GM23338 (cell line): ENCODE measurements around the gene CEP85. TPM values are rescaled to one million over a fixed set of nuclear protein-coding genes. Genes with fewer than 3 reads are reported as not detected.

Source experiments
- ATAC-seq: fragments of 200-7000 bp; cut with Tn5 transposase; 3 replicates; pipeline ENCODE4 v1.9.1; 2020
- DNase-seq: peaks from one replicate; pipeline ENCODE4 v3.0.0-alpha.2; 2015; ENCODE audit warnings: low spot score
- H2AFZ ChIP-seq: fragments of 200-600 bp; sonication (generic); 2 replicates; pipeline ENCODE4 v1.8.0; 2016; ENCODE audit warnings: antibody characterized with exemption, mild to moderate bottlenecking, moderate library complexity
- H3F3A ChIP-seq: fragments of 200-600 bp; sonication (generic); replicated peaks from 2 replicates; pipeline ENCODE4 v1.8.0; 2017; ENCODE audit warnings: antibody characterized with exemption, mixed run types, low read depth
- H3K27ac ChIP-seq: fragments of 200-600 bp; sonication (generic); 2 replicates; pipeline ENCODE4 v1.6.1; 2016; ENCODE audit warnings: low read depth
- H3K27me3 ChIP-seq: fragments of 200-600 bp; sonication (generic); 2 replicates; pipeline ENCODE4 v1.8.0; 2016; ENCODE audit warnings: mild to moderate bottlenecking, mixed run types, moderate library complexity; ENCODE audit not compliant: insufficient read depth
- H3K36me3 ChIP-seq: fragments of 200-600 bp; sonication (generic); 2 replicates; pipeline ENCODE4 v1.8.0; 2016; ENCODE audit warnings: mild to moderate bottlenecking; ENCODE audit not compliant: insufficient read depth
- H3K4me1 ChIP-seq: fragments of 200-600 bp; sonication (generic); 2 replicates; pipeline ENCODE4 v1.8.0; 2016; ENCODE audit warnings: mild to moderate bottlenecking, moderate library complexity; ENCODE audit not compliant: insufficient read depth
- H3K4me2 ChIP-seq: fragments of 200-600 bp; sonication (generic); 2 replicates; pipeline ENCODE4 v1.7.1; 2017; ENCODE audit warnings: mixed run types
- H3K4me3 ChIP-seq: fragments of 200-600 bp; sonication (generic); 2 replicates; pipeline ENCODE4 v1.6.1; 2016; ENCODE audit warnings: mixed run types
- H3K79me2 ChIP-seq: fragments of 200-600 bp; sonication (generic); replicated peaks from 2 replicates; pipeline ENCODE4 v1.8.0; 2017; ENCODE audit warnings: mild to moderate bottlenecking; ENCODE audit not compliant: insufficient read depth
- H3K9me2 ChIP-seq: fragments of 200-600 bp; sonication (generic); 2 replicates; pipeline ENCODE4 v1.8.0; 2017; ENCODE audit not compliant: insufficient read depth
- H4K20me1 ChIP-seq: fragments of 200-600 bp; sonication (generic); replicated peaks from 2 replicates; pipeline ENCODE4 v1.8.0; 2017; ENCODE audit warnings: mild to moderate bottlenecking; ENCODE audit not compliant: insufficient read depth
- H3K27ac Mint-ChIP-seq: 2 replicates; pipeline ENCODE4 v1.8.0; 2020; ENCODE audit warnings: inconsistent platforms, mild to moderate bottlenecking, moderate library complexity, mixed read lengths
- H3K27me3 Mint-ChIP-seq: 3 replicates; pipeline ENCODE4 v1.8.0; 2022; ENCODE audit warnings: low read depth, mild to moderate bottlenecking, moderate library complexity, mixed read lengths, inconsistent platforms; ENCODE audit not compliant: insufficient read depth, poor library complexity
- H3K36me3 Mint-ChIP-seq: 3 replicates; pipeline ENCODE4 v1.8.0; 2021; ENCODE audit warnings: low read depth, mild to moderate bottlenecking, inconsistent platforms, moderate library complexity, mixed read lengths
- H3K4me1 Mint-ChIP-seq: 3 replicates; pipeline ENCODE4 v1.8.0; 2020; ENCODE audit warnings: mild to moderate bottlenecking, inconsistent platforms, mixed read lengths
- H3K4me3 Mint-ChIP-seq: 3 replicates; pipeline ENCODE4 v1.8.0; 2021; ENCODE audit warnings: moderate library complexity, mild to moderate bottlenecking, inconsistent platforms, mixed read lengths
- H3K9me3 Mint-ChIP-seq: 3 replicates; pipeline ENCODE4 v1.8.0; 2020; ENCODE audit warnings: moderate library complexity, mild to moderate bottlenecking, inconsistent platforms, mixed read lengths
- NANOG ChIP-seq: IDR thresholded peaks from 2 replicates; pipeline ENCODE4 v1.6.1; 2016; ENCODE audit warnings: antibody characterized with exemption, borderline replicate concordance
- polyA plus RNA-seq: library from polyadenylated mRNA; unstranded; fragments of >200 nt; fragmentation: Nextera tagmentation; extraction: Ambion mirVana; gene quantifications from 2 replicates; pipeline ENCODE4 v1.2.1, GENCODE V29; 2016
- total RNA-seq: library from RNA; depleted of rRNA; stranded (reverse); fragments of >200 nt; shearing (Covaris generic); gene quantifications from 2 replicates; pipeline ENCODE4 v1.2.3, GENCODE V29; 2014
- TF ChIP-seq, protein P1 (sequence below): fragments of 250-450 bp; sonication (Bioruptor Pico); IDR thresholded peaks from 2 replicates; pipeline ENCODE4 v1.5.0; 2020; ENCODE audit warnings: mild to moderate bottlenecking, moderate library complexity

CEP85 gene
- total and polyA plus RNA-seq, 2 experiments from 2014 or later: 12.8 to 36.8 TPM

DNA sequence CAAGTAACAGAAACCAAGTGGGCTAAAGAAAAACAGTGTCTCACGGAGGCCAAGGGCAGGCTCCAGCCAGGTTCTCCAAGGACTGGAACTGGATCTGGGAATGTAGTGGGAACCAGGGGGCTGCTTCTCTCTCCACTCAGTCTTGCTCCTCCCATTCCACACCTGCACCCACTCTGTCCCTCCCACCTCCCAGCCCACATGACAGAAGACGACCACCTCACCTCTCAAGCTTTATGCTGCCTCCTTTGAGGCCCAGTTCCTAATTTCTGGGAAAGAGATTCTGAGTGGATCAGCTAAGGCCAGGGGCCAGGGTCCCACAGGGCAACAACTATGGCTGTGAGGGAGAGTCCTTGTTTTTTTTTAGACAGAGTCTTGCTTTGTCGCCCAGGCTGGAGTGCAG is 18.8 kb upstream of the CEP85 start:
- H3K27me3 ChIP-seq: no peaks in the 10 kb centered on the region
- ATAC-seq (no peak), DNase-seq (no peak)
- Mint-ChIP-seq H3K9me3 (no peaks in the 10 kb centered on the region), H3K27me3 (peaks cover 6% of the 10 kb centered on the region), H3K4me1 (peaks cover 7% of the 10 kb centered on the region; the same call in 2 of the 3 replicates), H3K27ac (no peak overlapping the region), H3K4me3 (no peak overlapping the region), H3K36me3 (no peaks in the 10 kb centered on the region)
- H3K4me2 ChIP-seq: no peak overlapping the region
- H3K9me2 ChIP-seq: no peaks in the 10 kb centered on the region
- no peaks in the 10 kb centered on the region for H3K79me2 ChIP-seq
- no peaks in the 10 kb centered on the region for H4K20me1 ChIP-seq
- no peaks in the 10 kb centered on the region for H3F3A ChIP-seq
- H3K36me3 ChIP-seq: no peaks in the 10 kb centered on the region
- H3K4me3 ChIP-seq: no peak overlapping the region
- no peak overlapping the region for H3K27ac ChIP-seq
- TF ChIP-seq NANOG: no peak
- 0 out of 2 replicates have a peak, but pooled peaks cover 3% of the 10 kb centered on the region for H3K4me1 ChIP-seq
- H2AFZ ChIP-seq: no peak overlapping the region

DNA sequence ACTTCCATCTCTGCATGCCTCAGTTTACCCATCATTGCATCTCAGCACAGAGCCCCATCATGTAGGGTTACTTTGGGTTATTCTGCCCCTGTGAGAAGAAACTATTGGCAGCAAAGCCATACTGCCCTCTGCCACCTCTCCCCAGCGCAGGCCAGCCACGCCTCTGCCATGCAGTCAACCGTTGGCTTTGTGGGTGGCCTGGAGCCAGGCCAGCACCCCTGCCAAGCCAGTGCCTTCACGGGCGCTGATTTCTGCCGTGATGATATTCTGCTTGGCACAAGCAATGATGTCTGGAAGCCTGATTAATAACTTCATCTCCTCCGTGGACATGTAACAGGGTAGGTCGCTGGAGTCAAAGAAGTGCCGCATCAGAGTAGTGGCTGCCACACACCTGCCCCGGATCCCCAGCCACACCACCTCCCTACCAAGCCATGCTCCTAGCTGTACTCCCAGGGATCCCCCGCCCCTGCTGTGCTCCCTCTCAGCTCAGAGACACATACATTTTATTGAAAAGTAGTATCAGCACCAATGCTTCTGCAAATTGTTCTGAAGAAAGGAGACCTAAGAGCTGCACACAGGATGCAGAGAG is 15.0 kb upstream of the CEP85 start:
- H3K27ac Mint-ChIP-seq: no peak overlapping the region
- no peak overlapping the region for H2AFZ ChIP-seq
- peaks cover 20% of the 10 kb centered on the region for H3K27me3 Mint-ChIP-seq
- TF ChIP-seq, protein P1, sequence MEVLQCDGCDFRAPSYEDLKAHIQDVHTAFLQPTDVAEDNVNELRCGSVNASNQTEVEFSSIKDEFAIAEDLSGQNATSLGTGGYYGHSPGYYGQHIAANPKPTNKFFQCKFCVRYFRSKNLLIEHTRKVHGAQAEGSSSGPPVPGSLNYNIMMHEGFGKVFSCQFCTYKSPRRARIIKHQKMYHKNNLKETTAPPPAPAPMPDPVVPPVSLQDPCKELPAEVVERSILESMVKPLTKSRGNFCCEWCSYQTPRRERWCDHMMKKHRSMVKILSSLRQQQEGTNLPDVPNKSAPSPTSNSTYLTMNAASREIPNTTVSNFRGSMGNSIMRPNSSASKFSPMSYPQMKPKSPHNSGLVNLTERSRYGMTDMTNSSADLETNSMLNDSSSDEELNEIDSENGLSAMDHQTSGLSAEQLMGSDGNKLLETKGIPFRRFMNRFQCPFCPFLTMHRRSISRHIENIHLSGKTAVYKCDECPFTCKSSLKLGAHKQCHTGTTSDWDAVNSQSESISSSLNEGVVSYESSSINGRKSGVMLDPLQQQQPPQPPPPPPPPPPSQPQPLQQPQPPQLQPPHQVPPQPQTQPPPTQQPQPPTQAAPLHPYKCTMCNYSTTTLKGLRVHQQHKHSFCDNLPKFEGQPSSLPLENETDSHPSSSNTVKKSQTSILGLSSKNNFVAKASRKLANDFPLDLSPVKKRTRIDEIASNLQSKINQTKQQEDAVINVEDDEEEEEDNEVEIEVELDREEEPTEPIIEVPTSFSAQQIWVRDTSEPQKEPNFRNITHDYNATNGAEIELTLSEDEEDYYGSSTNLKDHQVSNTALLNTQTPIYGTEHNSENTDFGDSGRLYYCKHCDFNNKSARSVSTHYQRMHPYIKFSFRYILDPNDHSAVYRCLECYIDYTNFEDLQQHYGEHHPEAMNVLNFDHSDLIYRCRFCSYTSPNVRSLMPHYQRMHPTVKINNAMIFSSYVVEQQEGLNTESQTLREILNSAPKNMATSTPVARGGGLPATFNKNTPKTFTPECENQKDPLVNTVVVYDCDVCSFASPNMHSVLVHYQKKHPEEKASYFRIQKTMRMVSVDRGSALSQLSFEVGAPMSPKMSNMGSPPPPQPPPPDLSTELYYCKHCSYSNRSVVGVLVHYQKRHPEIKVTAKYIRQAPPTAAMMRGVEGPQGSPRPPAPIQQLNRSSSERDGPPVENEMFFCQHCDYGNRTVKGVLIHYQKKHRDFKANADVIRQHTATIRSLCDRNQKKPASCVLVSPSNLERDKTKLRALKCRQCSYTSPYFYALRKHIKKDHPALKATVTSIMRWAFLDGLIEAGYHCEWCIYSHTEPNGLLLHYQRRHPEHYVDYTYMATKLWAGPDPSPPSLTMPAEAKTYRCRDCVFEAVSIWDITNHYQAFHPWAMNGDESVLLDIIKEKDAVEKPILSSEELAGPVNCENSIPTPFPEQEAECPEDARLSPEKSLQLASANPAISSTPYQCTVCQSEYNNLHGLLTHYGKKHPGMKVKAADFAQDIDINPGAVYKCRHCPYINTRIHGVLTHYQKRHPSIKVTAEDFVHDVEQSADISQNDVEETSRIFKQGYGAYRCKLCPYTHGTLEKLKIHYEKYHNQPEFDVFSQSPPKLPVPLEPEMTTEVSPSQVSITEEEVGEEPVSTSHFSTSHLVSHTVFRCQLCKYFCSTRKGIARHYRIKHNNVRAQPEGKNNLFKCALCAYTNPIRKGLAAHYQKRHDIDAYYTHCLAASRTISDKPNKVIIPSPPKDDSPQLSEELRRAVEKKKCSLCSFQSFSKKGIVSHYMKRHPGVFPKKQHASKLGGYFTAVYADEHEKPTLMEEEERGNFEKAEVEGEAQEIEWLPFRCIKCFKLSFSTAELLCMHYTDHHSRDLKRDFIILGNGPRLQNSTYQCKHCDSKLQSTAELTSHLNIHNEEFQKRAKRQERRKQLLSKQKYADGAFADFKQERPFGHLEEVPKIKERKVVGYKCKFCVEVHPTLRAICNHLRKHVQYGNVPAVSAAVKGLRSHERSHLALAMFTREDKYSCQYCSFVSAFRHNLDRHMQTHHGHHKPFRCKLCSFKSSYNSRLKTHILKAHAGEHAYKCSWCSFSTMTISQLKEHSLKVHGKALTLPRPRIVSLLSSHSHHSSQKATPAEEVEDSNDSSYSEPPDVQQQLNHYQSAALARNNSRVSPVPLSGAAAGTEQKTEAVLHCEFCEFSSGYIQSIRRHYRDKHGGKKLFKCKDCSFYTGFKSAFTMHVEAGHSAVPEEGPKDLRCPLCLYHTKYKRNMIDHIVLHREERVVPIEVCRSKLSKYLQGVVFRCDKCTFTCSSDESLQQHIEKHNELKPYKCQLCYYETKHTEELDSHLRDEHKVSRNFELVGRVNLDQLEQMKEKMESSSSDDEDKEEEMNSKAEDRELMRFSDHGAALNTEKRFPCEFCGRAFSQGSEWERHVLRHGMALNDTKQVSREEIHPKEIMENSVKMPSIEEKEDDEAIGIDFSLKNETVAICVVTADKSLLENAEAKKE (CRISPR knock-in tag): no peak
- no peaks in the 10 kb centered on the region for H3K9me3 Mint-ChIP-seq
- no peak overlapping the region for H3K27ac ChIP-seq
- H3K4me1 ChIP-seq: 0 out of 2 replicates have a peak, but pooled peaks cover 8% of the 10 kb centered on the region
- H3K36me3 ChIP-seq: no peaks in the 10 kb centered on the region
- peaks cover 27% of the 10 kb centered on the region for H3K27me3 ChIP-seq
- ATAC-seq (no peak), DNase-seq (no peak)
- H3K36me3 Mint-ChIP-seq: no peaks in the 10 kb centered on the region
- no peaks in the 10 kb centered on the region for H4K20me1 ChIP-seq
- H3K4me3 ChIP-seq: no peak overlapping the region
- H3K4me3 Mint-ChIP-seq: no peak overlapping the region
- H3K4me2 ChIP-seq: no peak overlapping the region
- H3K79me2 ChIP-seq: no peaks in the 10 kb centered on the region
- no peaks in the 10 kb centered on the region for H3K9me2 ChIP-seq
- no peaks in the 10 kb centered on the region for H3F3A ChIP-seq
- H3K4me1 Mint-ChIP-seq: peaks cover 9% of the 10 kb centered on the region; the same call in 2 of the 3 replicates
